ENCODE data around the gene GLRX. TPM values are rescaled to one million over a fixed set of nuclear protein-coding genes. Genes with fewer than 3 reads are reported as not detected.
A peak's percentile ranks its signal among the peaks of the same experiment; 100 is the strongest.

The GLRX gene
- total and polyA plus RNA-seq, 2 of the 13 experiments (the other 11 are each of a cell fraction or from before 2014, with no cell fraction given): 63.8 to 499 TPM

- TF ChIP-seq, protein P1, sequence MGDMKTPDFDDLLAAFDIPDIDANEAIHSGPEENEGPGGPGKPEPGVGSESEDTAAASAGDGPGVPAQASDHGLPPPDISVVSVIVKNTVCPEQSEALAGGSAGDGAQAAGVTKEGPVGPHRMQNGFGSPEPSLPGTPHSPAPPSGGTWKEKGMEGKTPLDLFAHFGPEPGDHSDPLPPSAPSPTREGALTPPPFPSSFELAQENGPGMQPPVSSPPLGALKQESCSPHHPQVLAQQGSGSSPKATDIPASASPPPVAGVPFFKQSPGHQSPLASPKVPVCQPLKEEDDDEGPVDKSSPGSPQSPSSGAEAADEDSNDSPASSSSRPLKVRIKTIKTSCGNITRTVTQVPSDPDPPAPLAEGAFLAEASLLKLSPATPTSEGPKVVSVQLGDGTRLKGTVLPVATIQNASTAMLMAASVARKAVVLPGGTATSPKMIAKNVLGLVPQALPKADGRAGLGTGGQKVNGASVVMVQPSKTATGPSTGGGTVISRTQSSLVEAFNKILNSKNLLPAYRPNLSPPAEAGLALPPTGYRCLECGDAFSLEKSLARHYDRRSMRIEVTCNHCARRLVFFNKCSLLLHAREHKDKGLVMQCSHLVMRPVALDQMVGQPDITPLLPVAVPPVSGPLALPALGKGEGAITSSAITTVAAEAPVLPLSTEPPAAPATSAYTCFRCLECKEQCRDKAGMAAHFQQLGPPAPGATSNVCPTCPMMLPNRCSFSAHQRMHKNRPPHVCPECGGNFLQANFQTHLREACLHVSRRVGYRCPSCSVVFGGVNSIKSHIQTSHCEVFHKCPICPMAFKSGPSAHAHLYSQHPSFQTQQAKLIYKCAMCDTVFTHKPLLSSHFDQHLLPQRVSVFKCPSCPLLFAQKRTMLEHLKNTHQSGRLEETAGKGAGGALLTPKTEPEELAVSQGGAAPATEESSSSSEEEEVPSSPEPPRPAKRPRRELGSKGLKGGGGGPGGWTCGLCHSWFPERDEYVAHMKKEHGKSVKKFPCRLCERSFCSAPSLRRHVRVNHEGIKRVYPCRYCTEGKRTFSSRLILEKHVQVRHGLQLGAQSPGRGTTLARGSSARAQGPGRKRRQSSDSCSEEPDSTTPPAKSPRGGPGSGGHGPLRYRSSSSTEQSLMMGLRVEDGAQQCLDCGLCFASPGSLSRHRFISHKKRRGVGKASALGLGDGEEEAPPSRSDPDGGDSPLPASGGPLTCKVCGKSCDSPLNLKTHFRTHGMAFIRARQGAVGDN (CRISPR knock-in tag; IDR thresholded peaks at IDR 0.05): peak; percentile 54; the same call in 1 of the 2 replicates
- TF ChIP-seq KLF16 (CRISPR knock-in tag; IDR thresholded peaks at IDR 0.05) (no peak; a peak in 1 of 4 replicates), GPN1 (CRISPR knock-in tag; IDR thresholded peaks at IDR 0.05; ENCODE audit: borderline replicate concordance) (no peak), ZNF12 (CRISPR knock-in tag; IDR thresholded peaks at IDR 0.05) (peak; percentile 92), ZNF772 (CRISPR knock-in tag; IDR thresholded peaks at IDR 0.05) (peak; percentile 77; the same call in 1 of the 2 replicates), ZNF546 (CRISPR knock-in tag; conservative IDR thresholded peaks at IDR 0.05) (no peak), ZBTB1 (CRISPR knock-in tag; IDR thresholded peaks at IDR 0.05; ENCODE audit: borderline replicate concordance) (no peak), SPEN (CRISPR knock-in tag; IDR thresholded peaks at IDR 0.05; ENCODE audit: low read depth) (no peak), NFYB (CRISPR knock-in tag; IDR thresholded peaks at IDR 0.05) (no peak), ETV5 (CRISPR knock-in tag; IDR thresholded peaks at IDR 0.05; ENCODE audit: borderline replicate concordance) (peak; percentile 97), GMEB2 (CRISPR knock-in tag; IDR thresholded peaks at IDR 0.05; ENCODE audit: low read depth) (no peak), ZNF24 (IDR thresholded peaks at IDR 0.05) (no peak), ZSCAN30 (CRISPR knock-in tag; IDR thresholded peaks at IDR 0.05) (no peak), TGIF2 (CRISPR knock-in tag; IDR thresholded peaks at IDR 0.05) (no peak), RNF2 (conservative IDR thresholded peaks at IDR 0.05; ENCODE audit: low read depth) (no peak), SETDB1 (CRISPR knock-in tag; IDR thresholded peaks at IDR 0.05; ENCODE audit: borderline replicate concordance) (no peak), CEBPG (CRISPR knock-in tag; IDR thresholded peaks at IDR 0.05) (peak; percentile 97), ZNF20 (CRISPR knock-in tag; IDR thresholded peaks at IDR 0.05) (no peak), FOSL2 (CRISPR knock-in tag; IDR thresholded peaks at IDR 0.05) (peak; percentile 84), SNAPC5 (CRISPR knock-in tag; IDR thresholded peaks at IDR 0.05; ENCODE audit: borderline replicate concordance) (no peak)
- TF ChIP-seq, protein P2, sequence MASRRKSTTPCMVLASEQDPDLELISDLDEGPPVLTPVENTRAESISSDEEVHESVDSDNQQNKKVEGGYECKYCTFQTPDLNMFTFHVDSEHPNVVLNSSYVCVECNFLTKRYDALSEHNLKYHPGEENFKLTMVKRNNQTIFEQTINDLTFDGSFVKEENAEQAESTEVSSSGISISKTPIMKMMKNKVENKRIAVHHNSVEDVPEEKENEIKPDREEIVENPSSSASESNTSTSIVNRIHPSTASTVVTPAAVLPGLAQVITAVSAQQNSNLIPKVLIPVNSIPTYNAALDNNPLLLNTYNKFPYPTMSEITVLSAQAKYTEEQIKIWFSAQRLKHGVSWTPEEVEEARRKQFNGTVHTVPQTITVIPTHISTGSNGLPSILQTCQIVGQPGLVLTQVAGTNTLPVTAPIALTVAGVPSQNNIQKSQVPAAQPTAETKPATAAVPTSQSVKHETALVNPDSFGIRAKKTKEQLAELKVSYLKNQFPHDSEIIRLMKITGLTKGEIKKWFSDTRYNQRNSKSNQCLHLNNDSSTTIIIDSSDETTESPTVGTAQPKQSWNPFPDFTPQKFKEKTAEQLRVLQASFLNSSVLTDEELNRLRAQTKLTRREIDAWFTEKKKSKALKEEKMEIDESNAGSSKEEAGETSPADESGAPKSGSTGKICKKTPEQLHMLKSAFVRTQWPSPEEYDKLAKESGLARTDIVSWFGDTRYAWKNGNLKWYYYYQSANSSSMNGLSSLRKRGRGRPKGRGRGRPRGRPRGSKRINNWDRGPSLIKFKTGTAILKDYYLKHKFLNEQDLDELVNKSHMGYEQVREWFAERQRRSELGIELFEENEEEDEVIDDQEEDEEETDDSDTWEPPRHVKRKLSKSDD (CRISPR knock-in tag; IDR thresholded peaks at IDR 0.05; ENCODE audit: low read depth): no peak
Observed at GRCh38 chr5:95826949-95827891, 4.7 kb upstream of the GLRX start (continued).

Data from HepG2 (cell line).